DOHH2 (cell line): Measurements from ENCODE around the gene EID2B.
A peak's percentile ranks its signal among the peaks of the same experiment; 100 is the strongest.

ENCODE experiments used
- H3F3A ChIP-seq: fragments of 200-600 bp; sonication (generic), shearing (Covaris generic); 2 replicates; pipeline ENCODE4 v1.6.0; 2016; ENCODE audit warnings: antibody characterized with exemption, mild to moderate bottlenecking; ENCODE audit not compliant: control insufficient read depth, insufficient read depth
- H3K27ac ChIP-seq: fragments of 200-600 bp; sonication (generic); 2 replicates; pipeline ENCODE4 v1.5.1; 2014; ENCODE audit warnings: low read depth, mild to moderate bottlenecking, low read length, moderate library complexity
- H3K27me3 ChIP-seq: fragments of 200-600 bp; sonication (generic); 2 replicates; pipeline ENCODE4 v1.6.1; 2014; ENCODE audit warnings: mild to moderate bottlenecking, low read length, mixed read lengths; ENCODE audit not compliant: control insufficient read depth
- H3K36me3 ChIP-seq: fragments of 200-600 bp; sonication (generic); 2 replicates; pipeline ENCODE4 v1.6.1; 2014; ENCODE audit warnings: mild to moderate bottlenecking, low read length, moderate library complexity, mixed read lengths; ENCODE audit not compliant: control insufficient read depth
- H3K4me1 ChIP-seq: fragments of 200-600 bp; sonication (generic); 2 replicates; pipeline ENCODE4 v1.6.1; 2014; ENCODE audit warnings: mild to moderate bottlenecking, low read length, mixed read lengths; ENCODE audit not compliant: control insufficient read depth
- H3K4me2 ChIP-seq: fragments of 200-600 bp; sonication (generic); 2 replicates; pipeline ENCODE4 v1.6.0; 2014; ENCODE audit warnings: mild to moderate bottlenecking, low read length, moderate library complexity
- H3K4me3 ChIP-seq: fragments of 200-600 bp; sonication (generic); 2 replicates; pipeline ENCODE4 v1.5.1; 2014; ENCODE audit warnings: mild to moderate bottlenecking, low read length, mixed read lengths
- H3K79me2 ChIP-seq: fragments of 200-600 bp; sonication (generic); 2 replicates; pipeline ENCODE4 v1.6.1; 2014; ENCODE audit warnings: mild to moderate bottlenecking, low read length, mixed read lengths; ENCODE audit not compliant: control insufficient read depth
- H3K9me2 ChIP-seq: fragments of 200-600 bp; sonication (generic); replicated peaks from 2 replicates; pipeline ENCODE4 v1.6.1; 2014; ENCODE audit warnings: mild to moderate bottlenecking, low read length, mixed read lengths; ENCODE audit not compliant: control insufficient read depth
- H3K9me3 ChIP-seq: fragments of 200-600 bp; sonication (generic); 2 replicates; pipeline ENCODE4 v1.6.1; 2014; ENCODE audit warnings: antibody characterized with exemption, low read length, mixed read lengths; ENCODE audit not compliant: control insufficient read depth, insufficient read depth
- H4K20me1 ChIP-seq: fragments of 200-600 bp; sonication (generic); 2 replicates; pipeline ENCODE4 v1.6.0; 2014; ENCODE audit warnings: low read depth, mild to moderate bottlenecking, antibody characterized with exemption, low read length, moderate library complexity; ENCODE audit not compliant: control insufficient read depth, insufficient read depth
- EZH2phosphoT487 ChIP-seq: fragments of 200-600 bp; sonication (generic); IDR thresholded peaks from 2 replicates; pipeline ENCODE4 v1.6.1; 2017; ENCODE audit warnings: borderline replicate concordance, mild to moderate bottlenecking, antibody characterized with exemption, low read length, moderate library complexity, mixed read lengths
- TF ChIP-seq, protein P1 (sequence below): fragments of 200-600 bp; sonication (generic); IDR thresholded peaks from one replicate; pipeline ENCODE4 v1.5.1; 2014; ENCODE audit warnings: antibody characterized with exemption, mild to moderate bottlenecking, low read depth, low read length; ENCODE audit not compliant: poor library complexity, severe bottlenecking

Gene EID2B

DNA sequence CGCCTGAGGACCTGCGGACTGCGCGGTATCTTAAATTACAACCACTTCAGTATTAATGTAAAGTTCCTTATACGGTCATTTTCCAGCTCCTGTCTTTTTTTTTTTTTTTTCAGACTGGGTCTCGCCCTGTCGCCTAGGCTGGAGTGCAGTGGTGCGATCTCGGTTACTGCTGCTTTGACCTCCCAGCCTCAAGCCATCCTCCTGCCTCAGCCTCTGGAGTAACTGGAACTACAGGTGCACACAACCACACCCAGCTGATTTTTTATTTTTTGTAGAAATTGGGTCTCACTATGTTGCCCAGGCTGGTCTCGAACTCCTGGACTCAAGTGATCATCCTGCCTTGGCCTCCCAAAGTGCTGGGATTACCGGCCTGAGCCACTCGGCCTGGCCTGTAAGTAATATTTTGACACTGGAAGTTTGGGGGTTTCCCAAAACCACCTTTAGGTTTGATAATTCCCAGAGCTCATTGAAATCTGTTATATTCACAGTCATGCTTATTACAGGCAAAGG is 406 bp upstream of the EID2B start:
- TF ChIP-seq, protein P1, sequence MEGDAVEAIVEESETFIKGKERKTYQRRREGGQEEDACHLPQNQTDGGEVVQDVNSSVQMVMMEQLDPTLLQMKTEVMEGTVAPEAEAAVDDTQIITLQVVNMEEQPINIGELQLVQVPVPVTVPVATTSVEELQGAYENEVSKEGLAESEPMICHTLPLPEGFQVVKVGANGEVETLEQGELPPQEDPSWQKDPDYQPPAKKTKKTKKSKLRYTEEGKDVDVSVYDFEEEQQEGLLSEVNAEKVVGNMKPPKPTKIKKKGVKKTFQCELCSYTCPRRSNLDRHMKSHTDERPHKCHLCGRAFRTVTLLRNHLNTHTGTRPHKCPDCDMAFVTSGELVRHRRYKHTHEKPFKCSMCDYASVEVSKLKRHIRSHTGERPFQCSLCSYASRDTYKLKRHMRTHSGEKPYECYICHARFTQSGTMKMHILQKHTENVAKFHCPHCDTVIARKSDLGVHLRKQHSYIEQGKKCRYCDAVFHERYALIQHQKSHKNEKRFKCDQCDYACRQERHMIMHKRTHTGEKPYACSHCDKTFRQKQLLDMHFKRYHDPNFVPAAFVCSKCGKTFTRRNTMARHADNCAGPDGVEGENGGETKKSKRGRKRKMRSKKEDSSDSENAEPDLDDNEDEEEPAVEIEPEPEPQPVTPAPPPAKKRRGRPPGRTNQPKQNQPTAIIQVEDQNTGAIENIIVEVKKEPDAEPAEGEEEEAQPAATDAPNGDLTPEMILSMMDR, result no peak
- no peak for TF ChIP-seq EZH2phosphoT487
- peak overlapping the region; percentile 100 for H3K4me2 ChIP-seq
- H3K4me1 ChIP-seq, result peaks cover 37% of the 10 kb centered on the region

DNA sequence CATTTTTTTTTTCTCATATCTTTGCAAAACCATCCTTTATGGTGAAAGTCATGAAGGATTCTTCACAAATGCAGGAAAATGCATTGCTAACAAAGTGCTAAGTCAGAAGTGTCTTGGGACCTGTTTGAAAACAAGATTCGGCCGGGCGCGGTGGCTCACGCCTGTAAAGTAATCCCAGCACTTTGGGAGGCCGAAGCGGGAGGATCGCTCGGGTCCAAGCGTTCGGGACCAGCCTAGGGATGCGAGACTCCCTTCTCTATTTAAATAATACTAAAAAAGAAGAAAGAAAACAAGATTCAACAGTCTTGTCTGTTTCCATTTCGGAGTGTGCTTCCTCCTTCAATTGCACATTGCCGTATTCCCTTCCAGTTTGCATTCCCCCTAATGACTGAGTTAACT is 819 bp downstream of the EID2B start:
- Histone ChIP-seq H3K9me3 (no peaks in the 10 kb centered on the region), H3K4me2 (peak overlapping the region; percentile 100), H3K9me2 (no peaks in the 10 kb centered on the region), H3K4me3 (peak overlapping the region; percentile 90), H4K20me1 (no peaks in the 10 kb centered on the region), H3K27me3 (no peaks in the 10 kb centered on the region), H3K79me2 (peaks cover 30% of the 10 kb centered on the region), H3K36me3 (peaks cover 5% of the 10 kb centered on the region; the same call in 1 of the 2 replicates), H3K27ac (no peak overlapping the region), H3F3A (peaks cover 2% of the 10 kb centered on the region), H3K4me1 (peaks cover 36% of the 10 kb centered on the region)
- TF ChIP-seq EZH2phosphoT487, result no peak
- TF ChIP-seq, protein P1, result no peak

More for the DNA sequence above, 406 bp upstream of the EID2B start:
- H3K4me3 ChIP-seq, result peak overlapping the region; percentile 90
- peaks cover 39% of the 10 kb centered on the region for H3K79me2 ChIP-seq
- peaks cover 2% of the 10 kb centered on the region for H3F3A ChIP-seq
- H4K20me1 ChIP-seq, result no peaks in the 10 kb centered on the region
- no peaks in the 10 kb centered on the region for H3K9me3 ChIP-seq
- H3K36me3 ChIP-seq, result peaks cover 5% of the 10 kb centered on the region; the same call in 1 of the 2 replicates
- no peaks in the 10 kb centered on the region for H3K9me2 ChIP-seq
- no peak overlapping the region for H3K27ac ChIP-seq
- no peaks in the 10 kb centered on the region for H3K27me3 ChIP-seq

DNA sequence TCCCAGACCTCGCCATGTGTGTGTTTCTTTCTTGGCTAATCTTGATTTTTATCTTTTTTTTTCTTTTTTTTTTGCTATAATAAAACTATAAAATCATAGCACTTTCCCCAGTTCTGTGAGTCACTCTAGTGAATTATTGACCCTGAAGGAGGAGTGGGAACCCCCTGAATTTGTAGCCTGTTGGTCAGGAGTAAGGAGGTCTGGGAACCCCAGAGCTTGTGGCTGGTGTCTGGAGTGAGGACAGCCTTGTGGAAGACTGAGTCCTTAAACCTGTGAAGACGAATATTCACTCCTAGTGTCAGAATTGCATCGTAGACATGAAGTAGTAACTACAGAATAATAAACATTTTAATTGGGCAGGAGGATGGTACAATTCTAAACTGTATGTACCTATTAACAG is 7.4 kb downstream of the EID2B start:
- H3K36me3 ChIP-seq, result no peaks in the 10 kb centered on the region; the same call in 1 of the 2 replicates
- no peaks in the 10 kb centered on the region for H3K9me2 ChIP-seq
- H3K27ac ChIP-seq, result no peak overlapping the region
- no peaks in the 10 kb centered on the region for H3K9me3 ChIP-seq
- peaks cover 8% of the 10 kb centered on the region for H3K79me2 ChIP-seq
- TF ChIP-seq EZH2phosphoT487, result no peak
- TF ChIP-seq, protein P1, result no peak
- H3K4me2 ChIP-seq, result no peak overlapping the region
- H3K4me1 ChIP-seq, result no peaks in the 10 kb centered on the region
- H4K20me1 ChIP-seq, result no peaks in the 10 kb centered on the region
- H3F3A ChIP-seq, result no peaks in the 10 kb centered on the region; the same call in 1 of the 2 replicates
- no peaks in the 10 kb centered on the region for H3K27me3 ChIP-seq
- H3K4me3 ChIP-seq, result no peak overlapping the region
